Lower leg skin (tissue), 4 donors: ENCODE data around the gene ZGRF1. TPM values are rescaled to one million over a fixed set of nuclear protein-coding genes. Genes with fewer than 3 reads are reported as not detected.

Experiments used
- DNase-seq, 2 donors: peaks; one replicate each; pipeline ENCODE4 v3.0.0-alpha.2; 2019; ENCODE audit warnings: low spot score in 2 of 2
- H3K4me3 ChIP-seq: fragments of 200-600 bp; sonication (generic); 2 replicates; pipeline ENCODE4 v1.5.1; 2017; ENCODE audit warnings: mild to moderate bottlenecking, low read depth; ENCODE audit not compliant: poor library complexity, severe bottlenecking
- CTCF ChIP-seq, 3 donors: fragments of 450-650 bp; IDR thresholded peaks; one replicate each; pipeline ENCODE4 v1.5.1; 2016; ENCODE audit warnings: antibody characterized with exemption in 3 of 3, mild to moderate bottlenecking in 3 of 3, moderate library complexity in 2 of 3
- POLR2A ChIP-seq, 2 donors: fragments of 450-650 bp; IDR thresholded peaks; one replicate each; pipeline ENCODE4 v1.6.1; 2016 to 2017; ENCODE audit warnings: antibody characterized with exemption in 2 of 2, mild to moderate bottlenecking in 1 of 2, moderate library complexity in 1 of 2
- WGBS, 2 donors: methylation state at CpG; one replicate each; pipeline ENCODE4 v1.1.5; 2018; 5-methylcytosine and 5-hydroxymethylcytosine counted together
- intact Hi-C: fragments of 100-400 bp; cut with DNase I; formaldehyde crosslinking; loops from one replicate; pipeline ENCODE4 v1.15.0; 2023; ENCODE audit warnings: low total_unique reads
- total RNA-seq, 4 donors: library from RNA; depleted of rRNA; stranded (reverse); fragments of >200 nt; gene quantifications; one replicate each; pipeline ENCODE4 v1.1.0, GENCODE V29; 2016

Gene ZGRF1
- total RNA-seq, 4 donors from 2014 or later: 1.6 to 3.9 (median 2.4) TPM

DNA sequence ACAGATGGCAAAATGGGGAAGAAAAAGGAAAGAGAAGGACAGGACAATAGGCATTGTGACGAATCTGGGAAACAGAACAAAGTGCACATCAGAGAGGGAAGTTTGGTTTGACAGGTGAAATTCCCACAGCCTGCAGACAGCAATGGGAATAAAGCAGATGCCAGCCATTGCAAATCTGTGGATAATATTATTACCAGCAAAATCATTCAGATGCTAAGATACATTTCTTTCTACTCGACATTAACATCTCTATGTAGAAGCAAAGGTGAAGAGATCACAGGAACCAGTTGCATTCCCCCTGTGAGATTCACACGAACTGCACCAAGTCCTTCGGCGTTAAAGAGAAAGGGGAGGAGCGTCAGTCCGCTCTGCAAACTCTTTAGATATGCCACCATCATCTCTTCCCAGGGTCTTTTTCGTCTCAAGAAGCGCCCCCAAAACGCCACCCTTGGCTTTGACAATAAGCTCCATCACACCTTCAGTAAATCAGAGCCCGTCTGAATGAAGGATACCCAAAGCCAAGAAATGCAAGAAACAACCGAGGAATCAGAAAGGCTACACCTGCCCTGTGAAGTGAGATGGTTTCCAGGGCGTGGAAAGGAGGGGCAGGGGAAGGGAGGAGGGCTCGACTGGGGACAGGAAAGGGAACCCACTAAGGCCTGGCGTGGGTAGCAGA is 122.6 kb downstream of the ZGRF1 start:
- no peak overlapping the region for H3K4me3 ChIP-seq
- TF ChIP-seq POLR2A (IDR thresholded peaks at IDR 0.05) (no peak), CTCF (IDR thresholded peaks at IDR 0.05) (no peak)
- 4 to 6% methylated on average over 15 of the region's 15 CpGs for WGBS, 2 donors
- peak in 1 of 2 donors; percentile 58 for DNase-seq
- intact Hi-C loops: no loop called here

GRCh38 chr4:112511803-112512118 is 124.9 kb downstream of the ZGRF1 start:
- DNase-seq: no peak
- H3K4me3 ChIP-seq: no peak overlapping the region
- TF ChIP-seq CTCF (IDR thresholded peaks at IDR 0.05): no peak
- no peak for TF ChIP-seq POLR2A (IDR thresholded peaks at IDR 0.05)
- 58 to 59% methylated on average over 4 of the region's 4 CpGs for WGBS, 2 donors
- intact Hi-C loops: no loop called here

DNA sequence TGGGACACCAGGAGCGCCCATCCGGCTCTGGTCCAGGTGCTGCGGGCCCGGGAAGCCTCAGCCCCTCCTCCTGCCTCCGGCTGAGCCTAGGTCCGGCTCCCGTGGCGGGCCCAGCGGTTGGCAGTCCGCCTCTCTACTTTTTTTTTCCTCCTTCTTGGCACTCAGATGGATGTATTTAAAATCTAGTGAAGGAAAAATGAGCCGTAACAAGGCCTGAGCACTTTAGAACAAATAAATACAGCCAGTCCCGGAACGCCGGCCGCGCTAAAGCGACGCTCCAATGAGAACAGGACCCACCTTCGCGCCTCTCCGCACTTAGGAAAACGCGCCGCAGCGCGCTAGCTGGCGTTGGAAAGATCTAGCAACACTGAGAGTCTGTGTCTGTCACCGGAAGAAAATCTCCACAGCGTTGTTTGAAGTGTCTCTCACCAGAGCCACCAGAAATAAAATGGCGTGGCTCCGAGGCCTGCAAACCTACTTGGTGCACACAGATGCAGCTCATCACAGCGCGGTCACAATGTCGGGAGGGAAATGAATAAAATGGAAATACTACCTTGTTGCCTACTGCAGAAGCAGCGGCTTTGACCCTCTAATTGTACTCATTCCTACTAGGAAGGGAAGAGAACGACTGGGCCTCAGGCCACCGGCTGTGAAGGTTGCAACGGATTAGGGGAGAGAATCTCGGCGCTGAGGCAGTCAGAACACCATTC is 125.5 kb downstream of the ZGRF1 start:
- 24 to 35% methylated on average over 40 of the region's 40 CpGs for WGBS, 2 donors
- intact Hi-C loops: no loop called here
- no peak for TF ChIP-seq CTCF (IDR thresholded peaks at IDR 0.05)
- TF ChIP-seq POLR2A (IDR thresholded peaks at IDR 0.05): no peak
- DNase-seq: no peak
- H3K4me3 ChIP-seq: no peak overlapping the region

DNA sequence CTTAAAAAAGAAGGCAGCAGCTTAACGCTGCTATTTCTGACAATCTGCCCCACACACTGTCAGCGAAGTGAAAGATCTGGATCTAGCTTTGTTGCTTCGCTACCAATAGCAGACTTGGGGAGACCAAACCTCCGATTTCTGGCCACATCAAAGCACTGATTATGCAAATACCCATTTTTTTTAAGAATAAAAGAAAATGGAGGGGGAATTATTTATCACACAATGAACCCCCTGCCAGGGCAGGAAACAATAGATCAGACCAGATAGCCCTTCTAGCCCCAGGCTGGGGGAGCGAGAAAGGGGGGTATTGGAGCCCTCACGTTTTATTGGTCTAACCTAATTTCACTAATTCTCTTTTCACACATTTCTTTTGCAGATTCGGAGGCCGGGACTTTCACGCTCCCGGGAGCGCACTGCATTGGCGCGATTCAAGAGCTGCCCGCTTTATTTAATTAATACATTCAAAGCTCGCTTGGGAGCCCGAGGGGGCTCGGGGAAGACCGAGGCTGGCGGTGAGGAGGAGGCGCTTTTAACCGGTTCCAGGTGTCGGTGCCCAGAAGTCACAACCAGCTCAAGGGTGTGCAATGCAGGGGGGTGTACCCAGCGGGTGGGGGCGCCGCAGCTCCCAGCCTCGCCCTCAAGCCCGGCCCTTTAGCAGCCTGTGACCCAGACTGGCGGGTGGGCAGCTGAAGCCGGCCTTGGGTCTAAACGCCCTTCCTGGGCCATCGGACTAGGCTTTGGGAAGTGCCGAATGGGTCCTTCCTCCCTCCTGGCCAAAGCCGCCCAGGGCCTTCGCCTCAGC is 126.2 kb downstream of the ZGRF1 start:
- 4 to 7% methylated on average over 24 to 27 of the region's 34 CpGs for WGBS, 2 donors
- DNase-seq: no peak
- no peak overlapping the region for H3K4me3 ChIP-seq
- intact Hi-C loops: no loop called here
- TF ChIP-seq CTCF (IDR thresholded peaks at IDR 0.05) (no peak), POLR2A (IDR thresholded peaks at IDR 0.05) (no peak)

DNA sequence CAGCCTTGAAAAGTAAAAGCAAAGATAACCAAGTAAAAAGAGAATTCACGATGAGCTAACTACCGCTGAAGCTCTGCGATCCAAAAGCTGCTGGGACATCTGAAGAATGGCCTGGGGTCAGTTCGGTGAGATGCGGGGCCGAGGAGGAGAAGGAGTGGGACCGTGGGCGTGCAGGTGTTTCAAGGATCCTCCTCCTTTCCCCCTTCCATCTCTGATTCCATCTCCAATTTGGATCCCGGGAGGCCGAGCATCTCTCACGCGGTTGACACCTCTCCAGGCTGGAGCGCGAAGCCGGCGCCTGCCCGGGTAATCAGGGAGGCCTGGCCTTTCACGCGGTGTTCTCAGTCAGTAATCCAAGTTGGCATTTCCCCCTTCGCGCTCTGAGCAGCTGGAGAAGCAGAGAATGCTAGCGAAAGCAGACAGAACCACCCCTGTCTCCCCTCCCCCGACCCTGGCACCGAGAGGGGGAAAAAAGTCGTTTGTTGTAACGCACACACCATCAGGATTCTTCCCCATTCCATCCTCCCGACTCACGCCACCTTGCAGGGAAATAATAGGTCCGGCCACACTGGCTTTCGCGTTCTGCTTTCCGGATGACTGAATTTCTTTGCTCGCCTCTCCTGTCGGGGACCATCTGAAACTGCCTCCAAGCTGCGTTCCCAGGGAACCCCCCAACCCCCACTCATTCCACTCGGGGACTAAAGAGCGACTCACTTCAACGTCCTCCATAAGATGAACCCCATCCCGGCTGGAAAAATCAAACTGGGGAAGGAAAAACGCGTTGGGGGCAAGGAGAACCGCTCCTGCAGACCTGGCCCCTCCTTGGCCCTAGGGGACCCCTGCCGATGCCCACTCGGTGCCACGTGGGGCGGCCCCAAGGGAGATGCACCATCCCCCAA is 127.2 kb downstream of the ZGRF1 start:
- H3K4me3 ChIP-seq: no peak overlapping the region
- intact Hi-C loops: no loop called here
- 2 to 4% methylated on average over 46 of the region's 46 CpGs for WGBS, 2 donors
- DNase-seq: no peak
- TF ChIP-seq POLR2A (IDR thresholded peaks at IDR 0.05) (no peak), CTCF (IDR thresholded peaks at IDR 0.05) (no peak)
